IMR-90 (cell line): ENCODE data around the gene ERN1. TPM values are rescaled to one million over a fixed set of nuclear protein-coding genes. Genes with fewer than 3 reads are reported as not detected.

Experiments
- ATAC-seq: fragments of 200-7000 bp; cut with Tn5 transposase; 2 replicates; pipeline ENCODE4 v1.9.1; 2020; ENCODE audit warnings: low read depth, mild to moderate bottlenecking, moderate library complexity
- BruUV-seq: library from RNA; stranded (reverse); fragments of 400-500 nt; replicated peaks from 2 replicates; lab custom pipeline; 2021; lab: Mats Ljungman, UMichigan
- CTCF ChIA-PET: fragments of 300-600 bp; formaldehyde crosslinking; extraction: SDS; loops from one replicate; lab custom pipeline; 2021; ENCODE audit warnings: antibody characterized with exemption; lab: Yijun Ruan, JAX
- POLR2A ChIA-PET: fragments of 300-600 bp; sonication (Branson Sonifier 250); formaldehyde crosslinking; loops from one replicate; lab custom pipeline; 2022; ENCODE audit warnings: antibody characterized with exemption; ENCODE audit not compliant: unreplicated experiment; lab: Charles Lee
- DNase-seq: peaks from one replicate; pipeline ENCODE4 v3.0.0; 2013
- H2AFZ ChIP-seq: replicated peaks from 2 replicates; pipeline ENCODE3; 2013; ENCODE audit warnings: low read length, mild to moderate bottlenecking; ENCODE audit not compliant: poor library complexity
- H2AK5ac ChIP-seq: 2 replicates; pipeline ENCODE4 v1.6.1; 2013; ENCODE audit warnings: low read depth, low read length, inconsistent platforms
- H2AK9ac ChIP-seq: replicated peaks from 2 replicates; pipeline ENCODE3; 2013; ENCODE audit warnings: mild to moderate bottlenecking, low read depth, low read length, moderate library complexity; ENCODE audit not compliant: poor library complexity
- H2BK120ac ChIP-seq: 2 replicates; pipeline ENCODE4 v1.6.1; 2013; ENCODE audit warnings: low read depth, low read length, inconsistent platforms
- H2BK15ac ChIP-seq: 3 replicates; pipeline ENCODE4 v1.6.1; 2013; ENCODE audit warnings: low read depth, low read length, inconsistent platforms
- H2BK20ac ChIP-seq: 2 replicates; pipeline ENCODE4 v1.6.1; 2013; ENCODE audit warnings: low read depth, mild to moderate bottlenecking, inconsistent platforms, low read length, moderate library complexity
- H2BK5ac ChIP-seq: 2 replicates; pipeline ENCODE4 v1.6.1; 2013; ENCODE audit warnings: mild to moderate bottlenecking, low read depth, low read length, inconsistent platforms; ENCODE audit not compliant: poor library complexity, severe bottlenecking
- H3K14ac ChIP-seq: replicated peaks from 2 replicates; pipeline ENCODE4 v1.6.1; 2013; ENCODE audit warnings: low read depth, low read length, inconsistent platforms
- H3K18ac ChIP-seq: 2 replicates; pipeline ENCODE4 v1.6.1; 2013; ENCODE audit warnings: low read depth, low read length, control low read depth
- H3K23ac ChIP-seq: 2 replicates; pipeline ENCODE4 v1.6.1; 2013; ENCODE audit warnings: low read depth, low read length, inconsistent platforms
- H3K27ac ChIP-seq: 2 replicates; pipeline ENCODE4 v1.5.1; 2013; ENCODE audit warnings: mild to moderate bottlenecking, control low read depth, low read length; ENCODE audit not compliant: insufficient read depth
- H3K27me3 ChIP-seq: 2 replicates; pipeline ENCODE4 v1.6.1; 2013; ENCODE audit warnings: low read length; ENCODE audit not compliant: control insufficient read depth, insufficient read depth
- H3K36me3 ChIP-seq: 2 replicates; pipeline ENCODE4 v1.6.1; 2013; ENCODE audit warnings: low read length, mixed read lengths; ENCODE audit not compliant: control insufficient read depth, insufficient read depth
- H3K4ac ChIP-seq: 2 replicates; pipeline ENCODE4 v1.6.1; 2013; ENCODE audit warnings: low read depth, low read length, inconsistent platforms
- H3K4me1 ChIP-seq: 2 replicates; pipeline ENCODE4 v1.6.1; 2013; ENCODE audit warnings: low read length, mixed read lengths; ENCODE audit not compliant: control insufficient read depth, insufficient read depth
- H3K4me2 ChIP-seq: 2 replicates; pipeline ENCODE4 v1.6.1; 2013; ENCODE audit warnings: low read depth, mild to moderate bottlenecking, control low read depth, low read length, moderate library complexity
- H3K4me3 ChIP-seq: 2 replicates; pipeline ENCODE4 v1.5.1; 2013; ENCODE audit warnings: low read depth, mild to moderate bottlenecking, control low read depth, low read length, moderate library complexity; ENCODE audit not compliant: insufficient read depth
- H3K56ac ChIP-seq: 2 replicates; pipeline ENCODE4 v1.6.1; 2013; ENCODE audit warnings: low read length, inconsistent platforms; ENCODE audit not compliant: insufficient read depth; ENCODE audit errors: extremely low read depth
- H3K79me1 ChIP-seq, 2 experiments: 2 replicates each; pipeline ENCODE4 v1.6.1; 2013; ENCODE audit warnings: low read length in 2 of 2, inconsistent platforms in 1 of 2, low read depth in 1 of 2
- H3K9ac ChIP-seq: 2 replicates; pipeline ENCODE4 v1.6.1; 2013; ENCODE audit warnings: low read depth, low read length, control low read depth
- H3K9me1 ChIP-seq: 2 replicates; pipeline ENCODE4 v1.6.1; 2013; ENCODE audit warnings: low read length, inconsistent platforms; ENCODE audit not compliant: insufficient read depth
- H3K9me3 ChIP-seq: 2 replicates; pipeline ENCODE4 v1.6.1; 2013; ENCODE audit warnings: low read length; ENCODE audit not compliant: control insufficient read depth, insufficient read depth
- H4K20me1 ChIP-seq: 2 replicates; pipeline ENCODE4 v1.6.1; 2013; ENCODE audit warnings: low read length, inconsistent platforms; ENCODE audit not compliant: insufficient read depth
- H4K5ac ChIP-seq: 2 replicates; pipeline ENCODE4 v1.6.1; 2013; ENCODE audit warnings: mild to moderate bottlenecking, low read depth, low read length, control low read depth
- H4K8ac ChIP-seq, 2 experiments: 2 replicates each; pipeline ENCODE4 v1.6.1; 2013; ENCODE audit warnings: low read depth in 2 of 2, low read length in 2 of 2, control low read depth in 1 of 2, inconsistent platforms in 1 of 2
- H4K91ac ChIP-seq: 2 replicates; pipeline ENCODE4 v1.6.1; 2013; ENCODE audit warnings: low read depth, low read length, inconsistent platforms; ENCODE audit not compliant: insufficient read depth
- BHLHE40 ChIP-seq: fragments of 150-350 bp; IDR thresholded peaks from 2 replicates; pipeline ENCODE4 v1.6.1; 2016; ENCODE audit warnings: mild to moderate bottlenecking, low read depth, low read length
- CEBPB ChIP-seq: IDR thresholded peaks from 2 replicates; pipeline ENCODE4 v1.6.1; 2012; ENCODE audit warnings: low read depth, low read length, improper control_type of control experiment
- CHD1 ChIP-seq: IDR thresholded peaks from 2 replicates; pipeline ENCODE4 v1.6.1; 2012; ENCODE audit warnings: low read depth, low read length, improper control_type of control experiment
- ELK1 ChIP-seq: fragments of 150-350 bp; IDR thresholded peaks from 2 replicates; pipeline ENCODE4 v1.6.1; 2016; ENCODE audit warnings: low read depth, mild to moderate bottlenecking, low read length, moderate library complexity, borderline replicate concordance
- FOS ChIP-seq: fragments of 150-350 bp; IDR thresholded peaks from 2 replicates; pipeline ENCODE4 v1.6.1; 2016; ENCODE audit warnings: low read depth, low read length
- MAZ ChIP-seq: IDR thresholded peaks from 2 replicates; pipeline ENCODE4 v1.6.1; 2012; ENCODE audit warnings: low read depth, mild to moderate bottlenecking, low read length, improper control_type of control experiment, moderate library complexity, borderline replicate concordance
- MXI1 ChIP-seq: IDR thresholded peaks from 2 replicates; pipeline ENCODE4 v1.6.1; 2012; ENCODE audit warnings: low read depth, mild to moderate bottlenecking, low read length, moderate library complexity, borderline replicate concordance
- NFE2L2 ChIP-seq: fragments of 150-350 bp; IDR thresholded peaks from 2 replicates; pipeline ENCODE4 v1.6.1; 2016; ENCODE audit warnings: low read depth, mild to moderate bottlenecking, low read length
- POLR2A ChIP-seq: IDR thresholded peaks from 2 replicates; pipeline ENCODE4 v1.6.1; 2012; ENCODE audit warnings: mild to moderate bottlenecking, low read depth, low read length
- RAD21 ChIP-seq: IDR thresholded peaks from 2 replicates; pipeline ENCODE4 v1.6.1; 2012; ENCODE audit warnings: low read length, improper control_type of control experiment
- RCOR1 ChIP-seq: IDR thresholded peaks from 2 replicates; pipeline ENCODE4 v1.6.1; 2012; ENCODE audit warnings: mild to moderate bottlenecking, low read length, improper control_type of control experiment; ENCODE audit not compliant: insufficient replicate concordance
- RFX5 ChIP-seq: IDR thresholded peaks from 2 replicates; pipeline ENCODE4 v1.8.0; 2012; ENCODE audit warnings: low read depth, mild to moderate bottlenecking, low read length, moderate library complexity
- SMC3 ChIP-seq: fragments of 150-350 bp; IDR thresholded peaks from 2 replicates; pipeline ENCODE4 v1.6.1; 2016; ENCODE audit warnings: low read depth, mild to moderate bottlenecking, antibody characterized with exemption, low read length, moderate library complexity
- USF2 ChIP-seq: fragments of 150-350 bp; IDR thresholded peaks from 2 replicates; pipeline ENCODE4 v1.6.1; 2017; ENCODE audit warnings: mild to moderate bottlenecking, antibody characterized with exemption, low read length, low read depth
- WGBS, 2 experiments: methylation state at CpG; one replicate each; pipeline versions ENCODE4 v1.1.5 to v1.1.7; 2013; ENCODE audit warnings: missing lambda C conversion rate in 2 of 2; ENCODE audit not compliant: insufficient read length in 1 of 2; ENCODE audit errors: extremely low coverage in 2 of 2; 5-methylcytosine and 5-hydroxymethylcytosine counted together
- dilution Hi-C: fragments of 300-500 bp; cut with HindIII; formaldehyde crosslinking; loops from one replicate; pipeline ENCODE4 v1.14.3; 2018; ENCODE audit warnings: low sequenced_read_pairs; ENCODE audit not compliant: unreplicated experiment
- in situ Hi-C: fragments of 300-500 bp; cut with MboI; formaldehyde crosslinking; loops from 3 replicates; pipeline ENCODE4 v1.14.3; 2019; ENCODE audit warnings: low sequenced_read_pairs, inconsistent platforms, mixed read lengths
- intact Hi-C: fragments of 100-400 bp; cut with micrococcal nuclease; formaldehyde crosslinking; loops from 2 replicates; pipeline ENCODE4 v1.10.0; 2022
- polyA plus RNA-seq, 3 experiments: library from polyadenylated mRNA; depleted of rRNA; stranded (reverse); fragments of >200 nt; gene quantifications; 2 replicates each; pipeline ENCODE4 v1.2.3, GENCODE V29; 2012; ENCODE audit warnings: low replicate concordance in 1 of 3
- total RNA-seq: library from RNA; depleted of rRNA; stranded (reverse); fragments of >200 nt; gene quantifications from 2 replicates; pipeline ENCODE4 v1.2.3, GENCODE V29; 2012
- TF ChIP-seq, protein P1 (sequence below): conservative IDR thresholded peaks from 2 replicates; pipeline ENCODE4 v1.5.1; 2012; ENCODE audit warnings: mild to moderate bottlenecking, low read depth, low read length, improper control_type of control experiment

Gene ERN1
- total and polyA plus RNA-seq, 2 of the 4 experiments (the other 2 are of a cell fraction), result 2.7 to 4.1 TPM

- H2BK120ac ChIP-seq, result no peak overlapping the region
- no peak overlapping the region for H3K23ac ChIP-seq
- ChIA-PET CTCF (interaction anchor here (0.9 to 1.8 kb wide), 3 partner anchors 10 to 95 kb away, joined by 3 to 4 read pairs (median 3); no protein-coding TSS in a partner anchor), POLR2A (no interaction called here)
- no peaks in the 10 kb centered on the region for H3K4me1 ChIP-seq
- no peak overlapping the region for H3K27ac ChIP-seq
- H3K9me3 ChIP-seq, result no peaks in the 10 kb centered on the region
- H3K14ac ChIP-seq, result no peak overlapping the region
- no peak overlapping the region for H4K91ac ChIP-seq
- no peak overlapping the region for H3K4me3 ChIP-seq
- no TSS peak for BruUV-seq
- in situ Hi-C loops (no loop called here), dilution Hi-C loops (no loop called here), intact Hi-C loops (no loop called here)
- no peaks in the 10 kb centered on the region for H4K20me1 ChIP-seq
- peaks cover 14% of the 10 kb centered on the region for H3K36me3 ChIP-seq
- no peak overlapping the region for H3K4me2 ChIP-seq
- no peak overlapping the region for H4K5ac ChIP-seq
- H4K8ac ChIP-seq, result no peak overlapping the region
- H3K9me1 ChIP-seq, result no peaks in the 10 kb centered on the region
- no peak overlapping the region for H3K56ac ChIP-seq
- no peak overlapping the region for H3K4ac ChIP-seq
- no peak overlapping the region for H2AFZ ChIP-seq
- DNase-seq (no peak), ATAC-seq (no peak)
- no peaks in the 10 kb centered on the region for H3K27me3 ChIP-seq
- H2AK5ac ChIP-seq, result no peak overlapping the region
- no peak overlapping the region for H3K18ac ChIP-seq
- H2BK5ac ChIP-seq, result no peak overlapping the region
- no peak overlapping the region for H2BK15ac ChIP-seq
- no peak overlapping the region for H3K9ac ChIP-seq
- WGBS, 2 experiments, result 100% methylated on average over 5 of the region's 16 CpGs; no CpG with 5 or more reads in 1 of the 2 experiments
- H3K79me1 ChIP-seq, result no peaks in the 10 kb centered on the region
- H2AK9ac ChIP-seq, result no peak overlapping the region
- H2BK20ac ChIP-seq, result no peak overlapping the region
- TF ChIP-seq USF2 (no peak), BHLHE40 (no peak), NFE2L2 (no peak), ELK1 (no peak), POLR2A (no peak), CEBPB (no peak), CHD1 (no peak), MAZ (no peak), RFX5 (no peak), FOS (no peak), RAD21 (no peak), SMC3 (no peak), MXI1 (no peak), RCOR1 (no peak)
- TF ChIP-seq, protein P1, sequence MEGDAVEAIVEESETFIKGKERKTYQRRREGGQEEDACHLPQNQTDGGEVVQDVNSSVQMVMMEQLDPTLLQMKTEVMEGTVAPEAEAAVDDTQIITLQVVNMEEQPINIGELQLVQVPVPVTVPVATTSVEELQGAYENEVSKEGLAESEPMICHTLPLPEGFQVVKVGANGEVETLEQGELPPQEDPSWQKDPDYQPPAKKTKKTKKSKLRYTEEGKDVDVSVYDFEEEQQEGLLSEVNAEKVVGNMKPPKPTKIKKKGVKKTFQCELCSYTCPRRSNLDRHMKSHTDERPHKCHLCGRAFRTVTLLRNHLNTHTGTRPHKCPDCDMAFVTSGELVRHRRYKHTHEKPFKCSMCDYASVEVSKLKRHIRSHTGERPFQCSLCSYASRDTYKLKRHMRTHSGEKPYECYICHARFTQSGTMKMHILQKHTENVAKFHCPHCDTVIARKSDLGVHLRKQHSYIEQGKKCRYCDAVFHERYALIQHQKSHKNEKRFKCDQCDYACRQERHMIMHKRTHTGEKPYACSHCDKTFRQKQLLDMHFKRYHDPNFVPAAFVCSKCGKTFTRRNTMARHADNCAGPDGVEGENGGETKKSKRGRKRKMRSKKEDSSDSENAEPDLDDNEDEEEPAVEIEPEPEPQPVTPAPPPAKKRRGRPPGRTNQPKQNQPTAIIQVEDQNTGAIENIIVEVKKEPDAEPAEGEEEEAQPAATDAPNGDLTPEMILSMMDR, result no peak
Measured at GRCh38 chr17:64038331-64039105, 91.4 kb downstream of the ERN1 start.
